GM19467 (cell line): ENCODE measurements around the gene KLF6.
"Not testable (repeated sequence)": the region's sequence is repeated elsewhere in the genome, so short reads cannot be mapped to it uniquely, and the experiment has no call there.

Source experiments
- ATAC-seq: cut with Tn5 transposase; IDR thresholded peaks from one replicate; pipeline ENCODE4 v1.9.1; 2021; ENCODE audit warnings: mild to moderate bottlenecking, moderate library complexity; ENCODE audit not compliant: unreplicated experiment

Gene KLF6

GRCh38 chr10:3735175-3735574 is 49.8 kb downstream of the KLF6 start:
- no peak for ATAC-seq

GRCh38 chr10:3734111-3734510 is 50.9 kb downstream of the KLF6 start:
- ATAC-seq = no peak

GRCh38 chr10:3732183-3732582 is 52.8 kb downstream of the KLF6 start:
- ATAC-seq = not testable (repeated sequence)

- no peak for ATAC-seq
Measured at GRCh38 chr10:3729397-3729976, 55.5 kb downstream of the KLF6 start.

- ATAC-seq = no peak
Measured at GRCh38 chr10:3728563-3728962, 56.4 kb downstream of the KLF6 start.

GRCh38 chr10:3727268-3727667 is 57.7 kb downstream of the KLF6 start:
- no peak for ATAC-seq
